H1 (cell line): ENCODE data around the gene ATP1A1.

Experiments
- BACH1 ChIP-seq: IDR thresholded peaks from 2 replicates; pipeline ENCODE4 v1.6.1; 2012; ENCODE audit warnings: low read length, improper control_type of control experiment
- EZH2 ChIP-seq: fragments of 200-600 bp; sonication (generic); IDR thresholded peaks from 2 replicates; pipeline ENCODE4 v1.7.1; 2012; ENCODE audit warnings: low read depth, mild to moderate bottlenecking, moderate library complexity, low read length, inconsistent platforms; ENCODE audit not compliant: severe bottlenecking
- HDAC6 ChIP-seq: IDR thresholded peaks from one replicate; pipeline ENCODE4 v1.7.1; 2012; ENCODE audit warnings: low read depth, mild to moderate bottlenecking, inconsistent platforms, low read length, moderate library complexity
- TF ChIP-seq, protein P1 (sequence below), 3 experiments: IDR thresholded peaks; 1 replicate in 2 of 3; 2 replicates in 1 of 3; pipeline versions ENCODE4 v1.5.1 to v1.6.1; 2011; ENCODE audit warnings: low read length in 3 of 3, mild to moderate bottlenecking in 3 of 3, inconsistent platforms in 2 of 3, low read depth in 1 of 3, moderate library complexity in 1 of 3; ENCODE audit not compliant: insufficient read depth in 1 of 3; ENCODE audit errors: control extremely low read depth in 1 of 3

DNA sequence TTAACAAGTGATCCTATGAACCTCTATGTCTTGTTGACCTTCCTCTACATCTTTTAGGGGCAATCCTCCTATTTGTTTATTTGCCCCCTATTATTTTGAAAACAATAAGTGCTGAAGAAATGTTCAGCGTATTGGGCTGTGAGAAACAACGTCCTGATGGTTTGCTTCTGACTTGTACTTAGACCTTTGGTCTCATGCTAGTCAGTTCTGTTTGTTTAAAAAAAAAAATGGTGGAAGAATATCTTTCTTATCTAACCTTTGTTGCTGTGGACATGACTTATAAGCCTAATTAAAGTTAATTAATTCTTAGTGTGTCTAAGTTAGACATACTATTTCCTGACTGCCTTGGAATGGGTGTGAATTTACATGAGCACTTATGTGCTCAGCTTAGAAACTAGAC, 20.7 kb downstream of the ATP1A1 start:
- TF ChIP-seq, protein P1, sequence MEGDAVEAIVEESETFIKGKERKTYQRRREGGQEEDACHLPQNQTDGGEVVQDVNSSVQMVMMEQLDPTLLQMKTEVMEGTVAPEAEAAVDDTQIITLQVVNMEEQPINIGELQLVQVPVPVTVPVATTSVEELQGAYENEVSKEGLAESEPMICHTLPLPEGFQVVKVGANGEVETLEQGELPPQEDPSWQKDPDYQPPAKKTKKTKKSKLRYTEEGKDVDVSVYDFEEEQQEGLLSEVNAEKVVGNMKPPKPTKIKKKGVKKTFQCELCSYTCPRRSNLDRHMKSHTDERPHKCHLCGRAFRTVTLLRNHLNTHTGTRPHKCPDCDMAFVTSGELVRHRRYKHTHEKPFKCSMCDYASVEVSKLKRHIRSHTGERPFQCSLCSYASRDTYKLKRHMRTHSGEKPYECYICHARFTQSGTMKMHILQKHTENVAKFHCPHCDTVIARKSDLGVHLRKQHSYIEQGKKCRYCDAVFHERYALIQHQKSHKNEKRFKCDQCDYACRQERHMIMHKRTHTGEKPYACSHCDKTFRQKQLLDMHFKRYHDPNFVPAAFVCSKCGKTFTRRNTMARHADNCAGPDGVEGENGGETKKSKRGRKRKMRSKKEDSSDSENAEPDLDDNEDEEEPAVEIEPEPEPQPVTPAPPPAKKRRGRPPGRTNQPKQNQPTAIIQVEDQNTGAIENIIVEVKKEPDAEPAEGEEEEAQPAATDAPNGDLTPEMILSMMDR (IDR thresholded peaks at IDR 0.05; ENCODE audit: control extremely low read depth in 1 of 3, insufficient read depth in 1 of 3, low read depth in 1 of 3, low read length in 3 of 3), result no peak
- TF ChIP-seq EZH2, result no peak
- TF ChIP-seq BACH1, result no peak
- no peak for TF ChIP-seq HDAC6
